HEK293 (cell line): ENCODE data around the gene MTMR10.

Source experiments
- CTCF ChIP-seq: fragments of 450-650 bp; formaldehyde crosslinking; IDR thresholded peaks from 2 replicates; pipeline ENCODE4 v1.5.1; 2016; ENCODE audit warnings: missing biosample characterization, missing genetic modification characterization
- GLI4 ChIP-seq: fragments of 450-650 bp; formaldehyde crosslinking; IDR thresholded peaks from 2 replicates; pipeline ENCODE4 v1.5.1; 2016; ENCODE audit warnings: missing biosample characterization, missing genetic modification characterization
- TRIM28 ChIP-seq: IDR thresholded peaks from 2 replicates; pipeline ENCODE4 v1.6.1; 2011; ENCODE audit warnings: low read length, control low read depth, borderline replicate concordance
- ZBTB17 ChIP-seq: fragments of 450-650 bp; formaldehyde crosslinking; IDR thresholded peaks from 2 replicates; pipeline ENCODE4 v1.5.1; 2016; ENCODE audit warnings: missing biosample characterization, missing genetic modification characterization
- ZBTB8A ChIP-seq: fragments of 450-650 bp; formaldehyde crosslinking; IDR thresholded peaks from 2 replicates; pipeline ENCODE4 v1.5.1; 2016; ENCODE audit warnings: missing biosample characterization, missing genetic modification characterization
- ZNF175 ChIP-seq: fragments of 450-650 bp; formaldehyde crosslinking; IDR thresholded peaks from 2 replicates; pipeline ENCODE4 v1.5.1; 2016; ENCODE audit warnings: missing biosample characterization, missing genetic modification characterization
- ZNF26 ChIP-seq: fragments of 450-650 bp; formaldehyde crosslinking; IDR thresholded peaks from 2 replicates; pipeline ENCODE4 v1.5.1; 2016; ENCODE audit warnings: missing biosample characterization, missing genetic modification characterization
- ZNF560 ChIP-seq: fragments of 450-650 bp; formaldehyde crosslinking; IDR thresholded peaks from 2 replicates; pipeline ENCODE4 v1.5.1; 2017; ENCODE audit warnings: missing biosample characterization, missing genetic modification characterization, borderline replicate concordance
- ZNF596 ChIP-seq: fragments of 450-650 bp; IDR thresholded peaks from 2 replicates; pipeline ENCODE4 v1.5.0; 2018; ENCODE audit warnings: missing biosample characterization, mild to moderate bottlenecking, missing genetic modification characterization, moderate library complexity
- ZNF747 ChIP-seq: fragments of 450-650 bp; formaldehyde crosslinking; IDR thresholded peaks from 2 replicates; pipeline ENCODE4 v1.5.1; 2016; ENCODE audit warnings: missing biosample characterization, missing genetic modification characterization
- ZNF76 ChIP-seq: fragments of 450-650 bp; formaldehyde crosslinking; IDR thresholded peaks from 2 replicates; pipeline ENCODE4; 2016; ENCODE audit warnings: low read depth, missing biosample characterization, missing genetic modification characterization, borderline replicate concordance

- TF ChIP-seq ZBTB17 (tag by site-specific recombination) (no peak), ZBTB8A (tag by site-specific recombination) (no peak), ZNF76 (tag by site-specific recombination) (no peak), ZNF596 (tag by site-specific recombination) (no peak), CTCF (no peak), ZNF175 (tag by site-specific recombination) (no peak), ZNF747 (tag by site-specific recombination) (no peak), GLI4 (tag by site-specific recombination) (no peak), TRIM28 (no peak), ZNF26 (no peak), ZNF560 (no peak)
These were observed 14.2 kb upstream of the MTMR10 start for GRCh38 chr15:31005660-31006059.
